GM21390 (cell line): Measurements from ENCODE around the gene S100A13.
"Not testable (repeated sequence)": the region's sequence is repeated elsewhere in the genome, so short reads cannot be mapped to it uniquely, and the experiment has no call there.

Source experiments
- ATAC-seq: cut with Tn5 transposase; IDR thresholded peaks from one replicate; pipeline ENCODE4 v1.9.1; 2021; ENCODE audit not compliant: unreplicated experiment

The S100A13 gene

DNA sequence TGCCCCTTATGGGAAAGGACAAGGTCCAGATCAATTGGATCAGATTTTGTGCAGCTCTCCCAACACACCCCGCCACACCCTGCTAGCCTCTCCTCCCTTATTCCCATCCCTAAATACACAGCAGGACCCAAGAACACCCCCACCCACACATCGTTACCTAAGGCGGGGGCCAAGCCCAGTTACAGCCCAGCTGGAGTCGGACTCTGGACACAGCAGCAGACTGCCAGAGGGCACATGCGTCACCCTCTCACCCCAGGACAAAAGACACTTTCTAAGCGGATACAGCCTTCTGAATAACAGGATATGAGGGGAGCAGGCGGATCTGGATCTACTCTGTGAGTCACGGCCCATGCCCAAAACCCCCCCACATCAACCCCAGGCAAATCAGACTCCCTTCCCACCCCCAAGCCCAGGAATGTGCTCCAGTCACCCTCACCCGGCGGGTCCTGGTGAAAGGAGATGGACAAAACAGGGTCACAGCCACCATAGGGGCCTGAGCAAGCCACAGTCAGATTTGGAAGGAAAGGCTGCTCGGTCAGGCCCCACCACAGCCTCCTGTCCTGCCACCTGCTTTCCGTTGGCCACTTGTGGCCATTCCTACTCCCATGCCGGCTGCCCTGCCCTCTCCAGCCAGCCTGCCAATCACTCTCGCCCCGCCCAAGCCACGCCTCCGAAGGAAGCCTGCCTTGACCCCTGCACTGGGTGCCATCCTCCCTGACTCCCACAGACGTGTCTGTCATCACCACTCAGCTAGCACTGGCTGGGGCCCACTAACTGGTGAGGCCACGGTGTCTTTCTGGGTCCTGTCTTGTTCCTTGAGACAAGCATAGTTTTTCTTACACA lies 18.3 kb downstream of the S100A13 start:
- no peak for ATAC-seq

- no peak for ATAC-seq
These were observed 19.1 kb downstream of the S100A13 start for GRCh38 chr1:153608089-153608682.

DNA sequence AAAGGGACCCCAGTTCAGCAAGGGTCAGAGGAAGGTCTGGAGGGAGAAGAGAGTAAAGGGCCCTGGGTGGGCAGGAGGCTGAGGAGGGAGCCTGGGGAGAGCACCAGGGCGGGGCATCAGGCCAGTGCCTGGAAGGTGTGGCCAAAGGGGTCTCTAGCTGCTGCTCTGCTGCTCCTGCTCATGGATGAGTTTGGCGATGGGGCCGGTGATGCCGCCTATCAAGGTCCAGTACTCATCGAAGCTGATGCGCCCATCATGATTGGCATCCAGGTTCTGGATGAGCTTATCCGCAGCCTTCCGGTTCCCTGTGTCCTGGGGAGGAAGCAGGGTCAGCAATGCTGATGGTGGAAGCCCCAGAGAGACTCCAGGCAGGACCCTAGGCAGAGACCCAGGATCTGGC lies 19.9 kb downstream of the S100A13 start:
- ATAC-seq = no peak

DNA sequence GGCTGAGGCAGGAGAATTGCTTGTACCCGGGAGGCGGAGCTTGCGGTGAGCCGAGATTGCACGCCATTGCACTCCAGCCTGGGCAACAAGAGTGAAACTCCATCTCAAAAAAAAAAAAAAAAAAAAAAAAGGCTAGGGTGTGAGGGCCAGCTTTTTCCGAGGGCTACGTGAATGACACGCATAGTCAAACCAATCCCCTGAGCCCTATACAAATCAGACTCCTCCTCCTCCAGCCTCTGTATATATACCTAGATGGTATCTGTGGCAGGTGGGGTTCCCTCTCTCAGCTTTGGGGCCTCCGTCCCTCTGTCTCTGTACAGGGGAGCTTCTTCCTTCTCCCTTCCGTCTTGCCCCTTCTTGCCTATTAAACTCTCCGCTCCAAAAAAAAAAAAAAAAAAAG lies 21.1 kb downstream of the S100A13 start:
- no peak for ATAC-seq

DNA sequence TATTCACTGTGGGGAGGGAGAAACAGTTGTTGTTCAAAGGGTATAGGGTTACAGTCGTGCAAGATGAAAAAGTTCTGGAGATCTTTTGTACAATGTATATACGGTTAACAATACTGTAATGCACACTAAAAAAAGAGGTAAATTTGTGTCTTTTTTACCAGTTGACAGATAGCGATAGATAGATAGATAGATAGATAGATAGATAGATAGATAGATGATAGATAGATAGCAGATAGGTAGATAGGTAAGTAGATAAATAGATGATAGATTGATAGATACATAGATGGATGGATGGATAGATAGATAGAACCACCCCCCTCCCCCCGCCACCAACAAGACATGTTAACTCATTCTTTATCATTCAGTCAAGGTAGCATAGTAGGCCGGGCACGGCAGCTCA lies 24.6 kb downstream of the S100A13 start:
- ATAC-seq = no peak

DNA sequence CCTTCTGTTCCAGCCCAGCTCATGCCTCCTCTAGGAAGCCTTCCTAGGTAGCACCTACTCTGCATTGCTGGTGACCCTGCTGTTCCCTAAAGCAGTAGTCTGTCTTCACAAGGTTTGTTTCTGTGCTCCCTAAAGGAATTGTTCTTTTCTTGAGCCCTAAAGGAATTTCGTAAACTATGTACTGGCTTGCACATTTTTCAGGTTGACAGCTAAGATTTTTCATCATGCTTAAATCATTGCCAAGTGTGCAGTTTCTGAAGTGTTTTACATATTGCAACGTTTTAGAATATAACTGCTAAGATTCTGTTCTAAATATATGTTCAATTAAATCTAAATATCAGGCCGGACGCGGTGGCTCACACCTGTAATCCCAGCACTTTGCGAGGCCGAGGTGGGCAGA lies 27.5 kb downstream of the S100A13 start:
- no peak for ATAC-seq

GRCh38 chr1:153598309-153599172 lies 28.8 kb downstream of the S100A13 start:
- peak; percentile 98 for ATAC-seq

DNA sequence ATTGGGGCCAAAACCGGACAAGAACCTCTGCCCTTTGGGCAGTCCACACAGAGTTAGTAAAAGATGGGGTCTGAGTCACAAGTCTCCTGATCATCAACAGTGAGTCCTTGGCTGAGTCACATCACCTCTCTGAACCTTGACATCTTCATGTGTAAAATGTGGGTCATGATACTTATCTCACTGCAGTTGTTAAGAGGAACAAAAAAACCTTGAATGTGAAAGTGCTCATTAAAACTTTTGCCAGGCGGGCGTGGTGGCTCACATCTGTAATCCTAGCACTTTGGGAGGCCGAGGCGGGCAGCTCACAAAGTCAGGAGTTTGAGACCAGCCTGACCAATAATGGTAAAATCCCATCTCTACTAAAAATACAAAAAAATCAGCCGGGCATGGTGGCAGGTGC lies 30.1 kb downstream of the S100A13 start:
- ATAC-seq = no peak

DNA sequence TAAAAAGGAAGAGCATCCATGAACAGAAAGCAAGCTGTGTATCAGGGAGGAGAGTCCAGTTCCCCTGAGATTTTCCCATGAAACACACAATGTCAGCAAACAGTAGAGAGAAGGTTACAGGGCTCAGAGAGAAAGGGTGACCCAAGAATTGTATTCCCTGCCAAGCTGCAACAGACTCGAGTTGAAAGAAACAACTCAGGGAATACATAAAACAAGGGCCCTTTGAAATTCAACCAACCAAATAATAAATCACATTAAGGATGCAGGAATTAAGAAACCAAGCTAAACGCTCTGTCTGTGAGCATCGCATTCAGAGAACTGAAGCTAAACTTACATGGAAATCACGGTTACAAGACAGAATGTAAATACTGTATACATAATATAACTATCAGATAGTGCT lies 34.6 kb downstream of the S100A13 start:
- no peak for ATAC-seq

DNA sequence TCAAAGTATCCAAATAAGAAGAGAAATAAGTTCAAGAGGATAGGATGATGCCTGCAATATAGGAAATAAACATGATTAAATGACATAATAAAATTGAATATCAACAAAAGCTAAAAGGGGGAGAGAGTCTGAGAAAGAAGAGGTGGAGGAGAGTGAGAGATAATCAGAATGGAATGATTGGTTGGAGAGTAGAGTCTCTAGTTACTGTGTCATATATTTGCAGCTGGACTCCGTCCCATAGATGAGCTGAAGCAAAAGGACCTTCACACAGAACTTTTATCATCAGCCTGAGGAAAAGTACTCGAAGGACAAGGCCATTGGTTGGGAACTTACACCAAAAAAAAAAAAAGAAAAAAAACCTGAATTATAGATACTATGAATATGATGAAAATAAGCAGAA lies 38.8 kb downstream of the S100A13 start:
- no peak for ATAC-seq

GRCh38 chr1:153588033-153588432 lies 39.3 kb downstream of the S100A13 start:
- ATAC-seq = not testable (repeated sequence)

DNA sequence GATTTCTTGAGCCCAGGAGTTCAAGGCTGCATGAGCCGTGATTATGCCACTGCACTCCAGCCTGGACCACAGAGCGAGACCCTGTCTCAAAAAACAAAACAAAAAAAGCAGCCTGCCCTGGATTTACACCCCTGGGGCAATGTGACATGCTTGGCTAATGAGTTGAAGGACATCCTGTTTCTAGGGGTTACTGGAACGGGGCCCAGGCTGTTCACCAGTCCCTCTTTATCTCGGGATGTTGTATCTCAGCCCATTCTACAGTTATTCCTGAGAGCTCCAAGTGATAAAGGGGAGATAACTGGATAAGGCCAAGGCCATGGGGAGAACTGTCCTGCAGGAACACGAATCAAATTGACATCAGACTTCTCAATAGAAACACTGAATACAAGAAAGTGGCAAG lies 40.0 kb downstream of the S100A13 start:
- ATAC-seq = no peak

DNA sequence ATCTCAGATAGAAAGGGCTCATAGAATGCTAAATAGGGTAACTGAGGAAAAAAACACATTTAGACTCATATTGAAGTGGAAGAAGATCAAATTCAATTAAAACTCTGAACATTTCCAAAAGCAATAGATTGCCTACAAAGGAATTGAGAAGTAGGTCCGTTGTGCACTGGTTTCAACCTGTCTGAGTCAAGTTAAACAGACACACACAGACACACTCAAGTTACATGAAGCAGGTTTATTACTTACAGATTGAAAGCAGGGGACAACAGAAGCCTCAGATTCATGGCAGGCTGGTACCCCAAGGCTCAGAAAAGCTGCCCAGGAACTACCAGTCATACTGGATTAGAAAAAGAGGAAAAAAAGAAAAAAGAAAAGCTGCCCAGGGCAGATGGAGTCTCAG lies 41.0 kb downstream of the S100A13 start:
- no peak for ATAC-seq

GRCh38 chr1:153585006-153585405 lies 42.3 kb downstream of the S100A13 start:
- ATAC-seq = no peak

DNA sequence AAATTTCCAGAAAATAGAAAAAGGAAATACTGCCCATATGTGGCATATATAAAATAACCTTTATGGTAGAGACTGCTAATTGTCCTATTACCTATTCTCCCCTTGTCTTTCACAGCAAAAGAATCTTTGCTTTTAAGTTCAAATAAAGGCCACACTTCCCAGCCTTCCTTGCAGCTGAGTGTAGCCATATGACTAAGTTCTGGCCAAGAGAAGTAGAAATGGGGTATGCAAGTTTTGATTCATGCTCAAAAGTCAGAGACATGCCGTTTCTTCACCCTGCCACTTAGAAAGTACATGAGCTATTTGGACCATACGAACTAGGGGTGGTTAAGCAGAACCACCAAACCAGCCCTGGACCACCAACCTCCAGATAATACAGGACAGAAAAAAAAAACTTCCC lies 43.3 kb downstream of the S100A13 start:
- ATAC-seq = no peak

GRCh38 chr1:153583514-153583913 lies 43.8 kb downstream of the S100A13 start:
- not testable (repeated sequence) for ATAC-seq

- not testable (repeated sequence) for ATAC-seq
These were observed 44.5 kb downstream of the S100A13 start for GRCh38 chr1:153582836-153583235.

GRCh38 chr1:153578936-153579335 lies 48.4 kb downstream of the S100A13 start:
- ATAC-seq = no peak

- ATAC-seq = no peak
These were observed 48.8 kb downstream of the S100A13 start for GRCh38 chr1:153578490-153578889.

GRCh38 chr1:153577624-153578051 lies 49.7 kb downstream of the S100A13 start:
- ATAC-seq = no peak

DNA sequence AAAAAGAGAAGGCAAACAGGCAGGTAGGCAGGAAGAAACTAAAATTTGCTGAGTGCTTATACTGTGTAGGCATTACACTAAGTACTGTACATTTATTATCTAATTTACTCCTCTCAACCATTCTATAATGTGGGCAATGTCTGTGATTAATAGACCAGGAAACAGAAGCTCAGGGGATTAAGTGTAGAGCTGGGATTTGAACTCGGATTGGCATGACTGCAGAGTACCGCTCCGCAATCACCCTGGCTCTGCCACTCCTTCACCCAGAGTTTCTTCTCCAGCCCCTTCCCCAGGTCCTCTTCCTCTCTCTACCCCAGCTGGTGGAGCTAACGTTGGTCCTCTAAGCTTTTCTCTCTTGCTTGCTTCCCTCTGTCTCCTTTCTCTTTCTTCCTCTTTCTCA lies 50.2 kb downstream of the S100A13 start:
- ATAC-seq = no peak

GRCh38 chr1:153575497-153575896 lies 51.8 kb downstream of the S100A13 start:
- not testable (repeated sequence) for ATAC-seq
